Measurements from ENCODE around the gene SHB. TPM values are rescaled to one million over a fixed set of nuclear protein-coding genes. Genes with fewer than 3 reads are reported as not detected.

The SHB gene
- total RNA-seq, 6 experiments from 2014 or later: 12.0 to 43.1 (median 21.9) TPM

- WGBS (ENCODE audit: insufficient coverage, low coverage, low lambda C conversion rate, missing lambda C conversion rate): 80% methylated on average over 1 of the region's 5 CpGs
Measured at GRCh38 chr9:38011991-38012390, 57.0 kb downstream of the SHB start.

GRCh38 chr9:38010918-38011704 lies 57.9 kb downstream of the SHB start:
- TF ChIP-seq POLR2A (IDR thresholded peaks at IDR 0.05) (no peak), CTCF (IDR thresholded peaks at IDR 0.05) (no peak)
- peaks cover 0 to 27% (median 0%) of the 10 kb centered on the region in 4 donors for H3K36me3 ChIP-seq
- H3K27me3 ChIP-seq: no peaks in the 10 kb centered on the region
- H3K9me3 ChIP-seq: no peaks in the 10 kb centered on the region
- H3K4me1 ChIP-seq: peaks cover 0 to 21% (median 13%) of the 10 kb centered on the region in 4 donors
- intact Hi-C loops (cut with DNase I): loop anchor here (10.0 kb wide), 3 partner anchors 54 to 86 kb away; partner anchors contain the start of gene SHB (in 2 of the 2)
- no peak overlapping the region for H3K4me3 ChIP-seq
- 68% methylated on average over 4 of the region's 7 CpGs for WGBS (ENCODE audit: insufficient coverage, low coverage, low lambda C conversion rate, missing lambda C conversion rate)
- DNase-seq (no peak), ATAC-seq (no peak)
- no peak overlapping the region for H3K27ac ChIP-seq

More at GRCh38 chr9:38011991-38012390, 57.0 kb downstream of the SHB start:
- TF ChIP-seq CTCF (IDR thresholded peaks at IDR 0.05) (no peak), POLR2A (IDR thresholded peaks at IDR 0.05) (no peak)
- Histone ChIP-seq H3K9me3 (no peaks in the 10 kb centered on the region), H3K36me3 (peaks cover 0 to 27% (median 0%) of the 10 kb centered on the region in 4 donors), H3K27ac (no peak overlapping the region), H3K4me1 (peaks cover 0 to 29% (median 15%) of the 10 kb centered on the region in 4 donors), H3K4me3 (no peak overlapping the region), H3K27me3 (no peaks in the 10 kb centered on the region)
- no peak for ATAC-seq
- DNase-seq: no peak
- intact Hi-C loops (cut with DNase I): loop anchor here (10.0 kb wide), 3 partner anchors 53 to 87 kb away; partner anchors contain the start of gene SHB (in 2 of the 2)

GRCh38 chr9:38009990-38010389 lies 59.0 kb downstream of the SHB start:
- H3K27me3 ChIP-seq: no peaks in the 10 kb centered on the region
- intact Hi-C loops (cut with DNase I): loop anchor here (10.0 kb wide), 3 partner anchors 55 to 85 kb away; partner anchors contain the start of gene SHB (in 2 of the 2)
- peaks cover 0 to 21% (median 13%) of the 10 kb centered on the region in 4 donors for H3K4me1 ChIP-seq
- no peak for DNase-seq
- H3K4me3 ChIP-seq: no peak overlapping the region
- no peak overlapping the region for H3K27ac ChIP-seq
- no peak for ATAC-seq
- H3K36me3 ChIP-seq: peaks cover 0 to 22% (median 0%) of the 10 kb centered on the region in 4 donors
- no peaks in the 10 kb centered on the region for H3K9me3 ChIP-seq
- WGBS (ENCODE audit: insufficient coverage, low coverage, low lambda C conversion rate, missing lambda C conversion rate): 57% methylated on average over 3 of the region's 4 CpGs
- TF ChIP-seq POLR2A (IDR thresholded peaks at IDR 0.05): no peak
- no peak for TF ChIP-seq CTCF (IDR thresholded peaks at IDR 0.05)

GRCh38 chr9:38009035-38009501 lies 60.0 kb downstream of the SHB start:
- H3K4me1 ChIP-seq: peaks cover 0 to 21% (median 13%) of the 10 kb centered on the region in 4 donors
- 80% methylated on average over 2 of the region's 5 CpGs for WGBS (ENCODE audit: insufficient coverage, low coverage, low lambda C conversion rate, missing lambda C conversion rate)
- H3K4me3 ChIP-seq: no peak overlapping the region
- no peaks in the 10 kb centered on the region for H3K27me3 ChIP-seq
- TF ChIP-seq POLR2A (IDR thresholded peaks at IDR 0.05) (no peak), CTCF (IDR thresholded peaks at IDR 0.05) (no peak)
- DNase-seq (no peak), ATAC-seq (no peak)
- peak overlapping the region; percentile 14 to 82 (median 64) for H3K27ac ChIP-seq
- no peaks in the 10 kb centered on the region for H3K9me3 ChIP-seq
- intact Hi-C loops (cut with DNase I): no loop called here
- H3K36me3 ChIP-seq: peaks cover 0 to 17% (median 0%) of the 10 kb centered on the region in 4 donors
